GM23248 (cell line): ENCODE results near the gene TBC1D1.

Experiments used
- EZH2 ChIP-seq: fragments of 200-600 bp; sonication (generic); IDR thresholded peaks from 2 replicates; pipeline ENCODE4 v1.6.1; 2018; ENCODE audit warnings: antibody characterized with exemption, mild to moderate bottlenecking; ENCODE audit not compliant: insufficient read depth, poor library complexity, severe bottlenecking
- EZH2phosphoT487 ChIP-seq: fragments of 200-600 bp; sonication (generic); IDR thresholded peaks from 2 replicates; pipeline ENCODE4 v1.6.1; 2018; ENCODE audit warnings: antibody characterized with exemption, moderate library complexity, mild to moderate bottlenecking, low read depth; ENCODE audit not compliant: insufficient read depth

GRCh38 chr4:38173935-38174518, 283.1 kb downstream of the TBC1D1 start:
- TF ChIP-seq EZH2 (no peak), EZH2phosphoT487 (no peak)
